HepG2 (cell line): ENCODE results near the gene GPSM1. TPM values are rescaled to one million over a fixed set of nuclear protein-coding genes. Genes with fewer than 3 reads are reported as not detected.

Source experiments
- BCL6 ChIP-seq: IDR thresholded peaks from 2 replicates; pipeline ENCODE4 v1.6.1; 2016; ENCODE audit warnings: missing genetic modification reagents, missing compliant biosample characterization
- HNF4A ChIP-seq: sonication (generic); formaldehyde crosslinking; IDR thresholded peaks from 2 replicates; pipeline ENCODE4 v1.4.0; 2020; ENCODE audit warnings: missing genetic modification reagents
- MYC ChIP-seq: sonication (generic); formaldehyde crosslinking; IDR thresholded peaks from 2 replicates; pipeline ENCODE4 v1.9.0; 2021; ENCODE audit warnings: missing genetic modification reagents, borderline replicate concordance
- MZF1 ChIP-seq: sonication (generic); formaldehyde crosslinking; IDR thresholded peaks from 2 replicates; pipeline ENCODE4 v1.8.1; 2023; ENCODE audit warnings: mild to moderate bottlenecking, missing genetic modification reagents, borderline replicate concordance
- NKX3-1 ChIP-seq: sonication (generic); formaldehyde crosslinking; IDR thresholded peaks from 2 replicates; pipeline ENCODE4 v1.5.0; 2020; ENCODE audit warnings: missing genetic modification reagents
- RARA ChIP-seq: IDR thresholded peaks from 2 replicates; pipeline ENCODE4 v1.6.1; 2016; ENCODE audit warnings: missing genetic modification reagents, missing compliant biosample characterization
- TARDBP ChIP-seq: sonication (generic); formaldehyde crosslinking; IDR thresholded peaks from 2 replicates; pipeline ENCODE4 v1.8.0; 2022; ENCODE audit warnings: mild to moderate bottlenecking, missing genetic modification reagents
- ZFAT ChIP-seq: sonication (generic); formaldehyde crosslinking; conservative IDR thresholded peaks from 2 replicates; pipeline ENCODE4 v1.8.1; 2023; ENCODE audit warnings: missing genetic modification reagents, inconsistent platforms
- ZNF354B ChIP-seq: sonication (generic); formaldehyde crosslinking; IDR thresholded peaks from 2 replicates; pipeline ENCODE4 v1.8.0; 2022; ENCODE audit warnings: mild to moderate bottlenecking, missing genetic modification reagents
- ZNF772 ChIP-seq: sonication (generic); formaldehyde crosslinking; IDR thresholded peaks from 2 replicates; pipeline ENCODE4 v1.5.0; 2020; ENCODE audit warnings: mild to moderate bottlenecking, missing genetic modification reagents
- ZNF883 ChIP-seq: sonication (generic); formaldehyde crosslinking; IDR thresholded peaks from 2 replicates; pipeline ENCODE4 v1.5.1; 2020; ENCODE audit warnings: mild to moderate bottlenecking, missing genetic modification reagents; ENCODE audit errors: not compliant biosample characterization
- ZSCAN9 ChIP-seq: IDR thresholded peaks from 2 replicates; pipeline ENCODE4 v1.6.1; 2016; ENCODE audit warnings: borderline replicate concordance
- polyA plus RNA-seq, 8 experiments: library from polyadenylated mRNA; depleted of rRNA in 3 of 8; stranded (reverse) in 7 of 8; unstranded in 1 of 8; fragments of >200 nt; fragmentation: Illumina TruSeq in 4 of 8; extraction: Trizol in 4 of 8; gene quantifications; 2 replicates each; pipeline versions ENCODE4 v1.2.1 to v1.2.3, GENCODE V29; 2011 to 2016; ENCODE audit warnings: low read depth in 4 of 8, missing spikeins in 1 of 8, mixed read lengths in 1 of 8; ENCODE audit not compliant: insufficient read depth in 1 of 8
- total RNA-seq, 5 experiments: library from RNA; depleted of rRNA; stranded (reverse); fragments of >200 nt; fragmentation: Illumina TruSeq; extraction: Trizol; gene quantifications; 2 replicates each; pipeline ENCODE4 v1.2.3, GENCODE V29; 2016; ENCODE audit warnings: low read depth in 1 of 5
- TF ChIP-seq, protein P1 (sequence below): sonication (generic); formaldehyde crosslinking; IDR thresholded peaks from 2 replicates; pipeline ENCODE4 v1.5.0; 2020; ENCODE audit warnings: mild to moderate bottlenecking, missing genetic modification reagents
- TF ChIP-seq, protein P2 (sequence below): sonication (generic); formaldehyde crosslinking; IDR thresholded peaks from 2 replicates; pipeline ENCODE4 v1.4.0; 2020; ENCODE audit warnings: missing genetic modification reagents
- TF ChIP-seq, protein P3 (sequence below): sonication (generic); formaldehyde crosslinking; IDR thresholded peaks from 2 replicates; pipeline ENCODE4 v1.5.1; 2020; ENCODE audit warnings: mild to moderate bottlenecking, missing genetic modification reagents, borderline replicate concordance
- TF ChIP-seq, protein P4 (sequence below): IDR thresholded peaks from 2 replicates; pipeline ENCODE4 v1.6.1; 2016; ENCODE audit warnings: missing genetic modification reagents, missing compliant biosample characterization
- TF ChIP-seq, protein P5 (sequence below): sonication (generic); formaldehyde crosslinking; IDR thresholded peaks from 2 replicates; pipeline ENCODE4 v1.4.0; 2020; ENCODE audit warnings: mild to moderate bottlenecking, missing genetic modification reagents
- TF ChIP-seq, protein P6 (sequence below): sonication (generic); formaldehyde crosslinking; IDR thresholded peaks from 2 replicates; pipeline ENCODE4 v1.4.0; 2020; ENCODE audit warnings: missing genetic modification reagents, mild to moderate bottlenecking, borderline replicate concordance

GPSM1 gene
- total and polyA plus RNA-seq, 2 of the 13 experiments (the other 11 are each of a cell fraction or from before 2014, with no cell fraction given) = 1.0 to 2.4 TPM

DNA sequence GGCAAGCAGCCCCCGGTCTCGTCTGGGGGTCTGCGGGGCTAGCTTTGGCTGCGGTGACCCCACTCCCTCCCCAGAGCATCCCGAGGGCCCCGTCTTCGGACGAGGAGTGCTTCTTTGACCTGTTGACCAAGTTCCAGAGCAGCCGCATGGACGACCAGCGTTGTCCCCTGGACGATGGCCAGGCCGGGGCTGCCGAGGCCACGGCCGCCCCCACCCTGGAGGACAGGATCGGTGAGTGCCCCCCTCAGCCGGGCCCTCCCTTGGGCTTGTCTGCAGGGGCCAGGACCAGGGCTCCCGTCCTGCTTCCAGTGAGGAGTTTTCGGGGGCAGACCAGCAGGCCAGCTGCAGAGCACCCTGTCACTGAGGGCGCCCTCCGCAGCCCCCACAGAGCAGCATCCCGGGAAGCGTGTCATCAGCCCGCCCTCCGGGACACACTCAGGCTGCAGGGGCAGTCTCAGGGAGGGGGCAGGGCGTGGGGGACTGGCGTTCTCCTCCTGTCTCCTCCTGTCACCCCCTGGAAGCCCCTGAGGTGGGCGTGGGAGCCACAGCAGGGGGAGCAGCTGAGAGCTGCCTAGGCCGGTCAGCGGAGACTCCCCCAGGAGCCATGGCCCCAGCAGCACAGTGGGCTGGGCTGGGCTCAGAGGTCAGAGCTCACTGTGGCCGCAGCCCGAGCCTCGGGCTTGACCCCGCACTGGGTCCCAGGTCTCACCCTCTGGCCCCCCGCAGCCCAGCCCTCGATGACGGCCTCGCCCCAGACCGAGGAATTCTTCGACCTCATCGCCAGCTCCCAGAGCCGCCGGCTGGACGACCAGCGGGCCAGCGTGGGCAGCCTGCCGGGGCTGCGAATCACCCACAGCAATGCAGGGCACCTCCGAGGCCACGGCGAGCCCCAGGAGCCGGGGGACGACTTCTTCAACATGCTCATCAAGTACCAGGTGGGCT is 28.5 kb downstream of the GPSM1 start (continued):
- TF ChIP-seq, protein P1, sequence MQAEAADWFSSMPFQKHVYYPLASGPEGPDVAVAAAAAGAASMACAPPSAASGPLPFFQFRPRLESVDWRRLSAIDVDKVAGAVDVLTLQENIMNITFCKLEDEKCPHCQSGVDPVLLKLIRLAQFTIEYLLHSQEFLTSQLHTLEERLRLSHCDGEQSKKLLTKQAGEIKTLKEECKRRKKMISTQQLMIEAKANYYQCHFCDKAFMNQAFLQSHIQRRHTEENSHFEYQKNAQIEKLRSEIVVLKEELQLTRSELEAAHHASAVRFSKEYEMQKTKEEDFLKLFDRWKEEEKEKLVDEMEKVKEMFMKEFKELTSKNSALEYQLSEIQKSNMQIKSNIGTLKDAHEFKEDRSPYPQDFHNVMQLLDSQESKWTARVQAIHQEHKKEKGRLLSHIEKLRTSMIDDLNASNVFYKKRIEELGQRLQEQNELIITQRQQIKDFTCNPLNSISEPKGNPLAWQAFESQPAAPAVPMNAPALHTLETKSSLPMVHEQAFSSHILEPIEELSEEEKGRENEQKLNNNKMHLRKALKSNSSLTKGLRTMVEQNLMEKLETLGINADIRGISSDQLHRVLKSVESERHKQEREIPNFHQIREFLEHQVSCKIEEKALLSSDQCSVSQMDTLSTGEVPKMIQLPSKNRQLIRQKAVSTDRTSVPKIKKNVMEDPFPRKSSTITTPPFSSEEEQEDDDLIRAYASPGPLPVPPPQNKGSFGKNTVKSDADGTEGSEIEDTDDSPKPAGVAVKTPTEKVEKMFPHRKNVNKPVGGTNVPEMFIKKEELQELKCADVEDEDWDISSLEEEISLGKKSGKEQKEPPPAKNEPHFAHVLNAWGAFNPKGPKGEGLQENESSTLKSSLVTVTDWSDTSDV (CRISPR knock-in tag) = no peak
- 0 out of 2 replicates have a peak, but pooled peaks have one; percentile 31 for TF ChIP-seq MZF1 (CRISPR knock-in tag)
- no peak for TF ChIP-seq NKX3-1 (CRISPR knock-in tag)
- no peak for TF ChIP-seq ZFAT
- no peak for TF ChIP-seq ZSCAN9 (CRISPR knock-in tag)
- TF ChIP-seq RARA (CRISPR knock-in tag) = peak; percentile 43; the same call in 1 of the 2 replicates
- 0 out of 2 replicates have a peak, but pooled peaks have one; percentile 52 for TF ChIP-seq TARDBP (CRISPR knock-in tag)
- TF ChIP-seq, protein P2, sequence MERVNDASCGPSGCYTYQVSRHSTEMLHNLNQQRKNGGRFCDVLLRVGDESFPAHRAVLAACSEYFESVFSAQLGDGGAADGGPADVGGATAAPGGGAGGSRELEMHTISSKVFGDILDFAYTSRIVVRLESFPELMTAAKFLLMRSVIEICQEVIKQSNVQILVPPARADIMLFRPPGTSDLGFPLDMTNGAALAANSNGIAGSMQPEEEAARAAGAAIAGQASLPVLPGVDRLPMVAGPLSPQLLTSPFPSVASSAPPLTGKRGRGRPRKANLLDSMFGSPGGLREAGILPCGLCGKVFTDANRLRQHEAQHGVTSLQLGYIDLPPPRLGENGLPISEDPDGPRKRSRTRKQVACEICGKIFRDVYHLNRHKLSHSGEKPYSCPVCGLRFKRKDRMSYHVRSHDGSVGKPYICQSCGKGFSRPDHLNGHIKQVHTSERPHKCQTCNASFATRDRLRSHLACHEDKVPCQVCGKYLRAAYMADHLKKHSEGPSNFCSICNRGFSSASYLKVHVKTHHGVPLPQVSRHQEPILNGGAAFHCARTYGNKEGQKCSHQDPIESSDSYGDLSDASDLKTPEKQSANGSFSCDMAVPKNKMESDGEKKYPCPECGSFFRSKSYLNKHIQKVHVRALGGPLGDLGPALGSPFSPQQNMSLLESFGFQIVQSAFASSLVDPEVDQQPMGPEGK (CRISPR knock-in tag) = peak; percentile 63; the same call in 1 of the 2 replicates
- TF ChIP-seq ZNF772 (CRISPR knock-in tag) = no peak
- TF ChIP-seq, protein P3, sequence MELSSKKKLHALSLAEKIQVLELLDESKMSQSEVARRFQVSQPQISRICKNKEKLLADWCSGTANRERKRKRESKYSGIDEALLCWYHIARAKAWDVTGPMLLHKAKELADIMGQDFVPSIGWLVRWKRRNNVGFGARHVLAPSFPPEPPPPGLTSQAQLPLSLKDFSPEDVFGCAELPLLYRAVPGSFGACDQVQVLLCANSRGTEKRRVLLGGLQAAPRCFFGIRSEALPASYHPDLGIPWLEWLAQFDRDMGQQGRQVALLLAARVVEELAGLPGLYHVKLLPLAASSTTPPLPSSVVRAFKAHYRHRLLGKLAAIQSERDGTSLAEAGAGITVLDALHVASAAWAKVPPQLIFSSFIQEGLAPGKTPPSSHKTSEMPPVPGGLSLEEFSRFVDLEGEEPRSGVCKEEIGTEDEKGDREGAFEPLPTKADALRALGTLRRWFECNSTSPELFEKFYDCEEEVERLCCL (CRISPR knock-in tag) = no peak
- 0 out of 2 replicates have a peak, but pooled peaks have one; percentile 33 for TF ChIP-seq ZNF354B (CRISPR knock-in tag)
- no peak for TF ChIP-seq MYC (CRISPR knock-in tag)
- TF ChIP-seq, protein P4, sequence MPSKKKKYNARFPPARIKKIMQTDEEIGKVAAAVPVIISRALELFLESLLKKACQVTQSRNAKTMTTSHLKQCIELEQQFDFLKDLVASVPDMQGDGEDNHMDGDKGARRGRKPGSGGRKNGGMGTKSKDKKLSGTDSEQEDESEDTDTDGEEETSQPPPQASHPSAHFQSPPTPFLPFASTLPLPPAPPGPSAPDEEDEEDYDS = no peak
- TF ChIP-seq BCL6 (CRISPR knock-in tag) = peak; percentile 81
- TF ChIP-seq, protein P5, sequence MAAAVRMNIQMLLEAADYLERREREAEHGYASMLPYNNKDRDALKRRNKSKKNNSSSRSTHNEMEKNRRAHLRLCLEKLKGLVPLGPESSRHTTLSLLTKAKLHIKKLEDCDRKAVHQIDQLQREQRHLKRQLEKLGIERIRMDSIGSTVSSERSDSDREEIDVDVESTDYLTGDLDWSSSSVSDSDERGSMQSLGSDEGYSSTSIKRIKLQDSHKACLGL (CRISPR knock-in tag) = no peak
- TF ChIP-seq, protein P6, sequence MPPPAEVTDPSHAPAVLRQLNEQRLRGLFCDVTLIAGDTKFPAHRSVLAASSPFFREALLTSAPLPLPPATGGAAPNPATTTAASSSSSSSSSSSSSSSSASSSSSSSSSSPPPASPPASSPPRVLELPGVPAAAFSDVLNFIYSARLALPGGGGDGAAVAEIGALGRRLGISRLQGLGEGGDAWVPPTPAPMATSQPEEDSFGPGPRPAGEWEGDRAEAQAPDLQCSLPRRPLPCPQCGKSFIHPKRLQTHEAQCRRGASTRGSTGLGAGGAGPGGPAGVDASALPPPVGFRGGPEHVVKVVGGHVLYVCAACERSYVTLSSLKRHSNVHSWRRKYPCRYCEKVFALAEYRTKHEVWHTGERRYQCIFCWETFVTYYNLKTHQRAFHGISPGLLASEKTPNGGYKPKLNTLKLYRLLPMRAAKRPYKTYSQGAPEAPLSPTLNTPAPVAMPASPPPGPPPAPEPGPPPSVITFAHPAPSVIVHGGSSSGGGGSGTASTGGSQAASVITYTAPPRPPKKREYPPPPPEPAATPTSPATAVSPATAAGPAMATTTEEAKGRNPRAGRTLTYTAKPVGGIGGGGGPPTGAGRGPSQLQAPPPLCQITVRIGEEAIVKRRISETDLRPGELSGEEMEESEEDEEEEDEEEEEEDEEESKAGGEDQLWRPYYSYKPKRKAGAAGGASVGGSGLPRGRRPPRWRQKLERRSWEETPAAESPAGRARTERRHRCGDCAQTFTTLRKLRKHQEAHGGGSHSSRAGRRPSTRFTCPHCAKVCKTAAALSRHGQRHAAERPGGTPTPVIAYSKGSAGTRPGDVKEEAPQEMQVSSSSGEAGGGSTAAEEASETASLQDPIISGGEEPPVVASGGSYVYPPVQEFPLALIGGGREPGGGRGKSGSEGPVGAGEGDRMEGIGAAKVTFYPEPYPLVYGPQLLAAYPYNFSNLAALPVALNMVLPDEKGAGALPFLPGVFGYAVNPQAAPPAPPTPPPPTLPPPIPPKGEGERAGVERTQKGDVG (CRISPR knock-in tag) = no peak
- peak; percentile 60 for TF ChIP-seq HNF4A (CRISPR knock-in tag)
- TF ChIP-seq ZNF883 = no peak
